ENCODE measurements around the gene PLAAT5.
"Not testable (repeated sequence)": the region's sequence is repeated elsewhere in the genome, so short reads cannot be mapped to it uniquely, and the experiment has no call there.

The PLAAT5 gene

DNA sequence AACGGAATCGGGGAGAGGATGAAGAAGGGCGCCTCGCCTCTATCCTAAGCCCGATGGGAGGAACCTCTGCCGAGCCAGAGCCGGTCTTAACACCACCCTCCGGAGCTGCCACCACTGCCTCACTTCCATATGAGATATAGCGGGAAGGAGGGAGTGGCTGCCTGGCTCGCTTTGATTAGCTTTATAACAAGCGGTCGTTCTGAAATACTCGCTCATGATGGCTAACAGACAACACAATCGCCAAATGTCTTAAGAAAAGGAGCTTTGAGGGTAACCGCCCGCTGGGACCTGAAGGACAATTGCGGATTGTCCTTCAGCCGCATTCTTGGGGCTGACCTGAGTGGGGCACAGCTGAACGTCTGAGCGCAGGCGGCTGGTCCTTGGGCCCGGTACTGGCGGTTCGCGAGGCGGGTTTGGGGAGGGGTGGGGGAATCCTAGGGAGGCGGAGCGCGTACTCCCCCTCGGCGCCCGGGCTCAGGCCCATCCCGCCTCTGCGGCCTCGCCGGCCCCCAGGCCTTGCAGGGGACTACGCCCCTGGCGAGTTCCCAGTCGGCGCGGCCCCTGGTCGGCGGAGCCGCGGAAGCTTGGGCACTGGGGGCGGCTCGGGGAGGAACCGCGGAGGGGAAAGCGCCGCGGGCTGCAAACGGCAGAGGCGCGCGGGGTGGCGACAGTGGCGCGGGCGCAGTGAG is at the start of gene PLAAT5:
TSS of gene PLAAT5 (minus strand) at position 617 of the 689 bp plus-strand sequence. CDS start at position 484, 133 bp downstream.
- FAIRE-seq = no peak

- no peak for FAIRE-seq
These were observed 46.5 kb upstream of the PLAAT5 start for GRCh38 chr11:63537293-63538101.

DNA sequence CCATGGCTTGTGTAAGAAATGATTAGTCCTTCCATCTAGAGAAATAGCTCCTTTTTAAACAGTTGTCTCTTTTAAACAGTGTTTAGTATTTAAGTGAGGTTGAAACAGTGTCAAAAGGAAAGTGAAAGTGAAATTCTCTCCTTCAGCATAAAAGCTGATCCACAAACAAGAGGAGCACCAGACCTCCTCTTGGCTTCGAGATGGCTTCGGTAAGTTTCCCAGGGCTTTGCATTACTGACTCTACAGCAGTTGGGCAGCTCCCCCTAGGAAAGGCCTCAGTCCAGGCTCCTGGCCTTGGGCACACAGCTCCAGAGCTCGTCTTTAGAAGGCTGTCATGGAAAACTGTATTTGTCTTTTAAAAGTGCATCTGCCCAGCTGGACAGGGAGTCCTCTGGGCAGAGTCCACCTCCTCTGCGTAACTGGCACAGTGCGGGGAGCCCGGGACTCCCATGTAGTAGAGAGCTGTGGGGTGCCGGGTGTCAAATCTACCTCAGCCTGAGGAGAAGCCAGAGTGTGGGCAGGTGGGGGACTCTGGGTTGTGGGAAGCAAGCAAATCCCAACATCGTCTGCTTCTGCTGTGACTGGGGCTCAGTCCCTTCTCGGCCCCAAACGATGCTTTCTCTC is 45.8 kb upstream of the PLAAT5 start, which contains the start of gene PLAAT4:
TSS of gene PLAAT4 (plus strand) at position 140 of the 624 bp plus-strand sequence. CDS start at position 201, 61 bp downstream.
- FAIRE-seq = peak; percentile 86

- FAIRE-seq = no peak
These were observed 44.8 kb upstream of the PLAAT5 start for GRCh38 chr11:63535734-63536133.

GRCh38 chr11:63534895-63535461 is 44.0 kb upstream of the PLAAT5 start:
- no peak for FAIRE-seq

DNA sequence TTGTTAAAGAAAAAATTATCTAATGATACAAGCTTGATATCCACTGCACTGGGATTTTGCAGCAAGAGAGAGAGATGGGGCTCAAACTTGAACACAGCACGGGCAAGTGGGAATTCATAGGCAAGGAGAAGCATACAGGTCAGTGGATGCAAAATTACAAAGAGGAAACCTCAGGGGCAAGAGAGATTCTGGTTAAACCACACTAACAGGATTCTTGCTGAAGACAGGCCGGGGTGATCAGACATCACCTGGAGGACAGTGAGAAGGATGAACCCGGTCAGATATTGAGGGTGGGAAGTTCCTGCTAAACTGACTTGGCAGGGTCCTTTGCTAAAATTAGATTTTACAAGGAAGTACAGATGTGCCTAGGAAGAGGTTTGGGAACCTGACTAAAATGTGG is 43.1 kb upstream of the PLAAT5 start:
- FAIRE-seq = no peak

- no peak for FAIRE-seq
These were observed 42.0 kb upstream of the PLAAT5 start for GRCh38 chr11:63532799-63533475.

DNA sequence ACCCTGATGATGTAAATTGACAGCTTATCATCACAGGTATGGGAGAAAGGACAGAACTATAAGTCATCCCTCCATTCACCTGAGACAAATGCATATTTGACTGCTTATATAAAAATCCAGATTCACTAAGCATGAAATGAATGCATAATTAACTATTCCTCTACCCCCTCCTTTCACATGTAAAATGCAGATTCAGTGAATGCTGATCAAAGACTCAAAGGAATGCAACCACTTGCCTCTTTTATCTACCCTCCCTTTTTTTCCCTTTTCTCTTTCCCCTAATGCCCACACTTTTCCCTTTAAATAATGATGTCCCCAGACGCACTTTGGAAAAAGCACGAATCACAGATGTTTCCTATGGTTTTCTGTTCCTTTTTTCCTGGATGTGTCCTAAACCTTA is 41.1 kb upstream of the PLAAT5 start:
- FAIRE-seq = no peak

- not testable (repeated sequence) for FAIRE-seq
These were observed 40.3 kb upstream of the PLAAT5 start for GRCh38 chr11:63531074-63531792.

GRCh38 chr11:63530021-63530420 is 39.1 kb upstream of the PLAAT5 start:
- no peak for FAIRE-seq

GRCh38 chr11:63529373-63529772 is 38.4 kb upstream of the PLAAT5 start:
- FAIRE-seq = not testable (repeated sequence)

- FAIRE-seq = not testable (repeated sequence)
These were observed 37.8 kb upstream of the PLAAT5 start for GRCh38 chr11:63528729-63529278.

DNA sequence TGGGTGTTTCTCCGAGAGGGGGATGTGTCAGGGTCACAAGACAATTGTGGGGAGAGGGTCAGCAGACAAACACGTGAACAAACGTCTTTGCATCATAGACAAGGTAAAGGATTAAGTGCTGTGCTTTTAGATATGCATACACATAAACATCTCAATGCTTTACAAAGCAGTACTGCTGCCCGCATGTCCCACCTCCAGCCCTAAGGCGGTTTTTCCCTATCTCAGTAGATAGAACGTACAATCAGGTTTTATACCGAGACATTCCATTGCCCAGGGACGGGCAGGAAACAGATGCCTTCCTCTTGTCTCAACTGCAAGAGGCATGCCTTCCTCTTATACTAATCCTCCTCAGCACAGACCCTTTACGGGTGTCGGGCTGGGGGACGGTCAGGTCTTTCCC is 37.2 kb upstream of the PLAAT5 start:
- FAIRE-seq = not testable (repeated sequence)

GRCh38 chr11:63527667-63528066 is 36.7 kb upstream of the PLAAT5 start:
- FAIRE-seq = no peak

- FAIRE-seq = no peak
These were observed 32.2 kb upstream of the PLAAT5 start for GRCh38 chr11:63523151-63523550.

DNA sequence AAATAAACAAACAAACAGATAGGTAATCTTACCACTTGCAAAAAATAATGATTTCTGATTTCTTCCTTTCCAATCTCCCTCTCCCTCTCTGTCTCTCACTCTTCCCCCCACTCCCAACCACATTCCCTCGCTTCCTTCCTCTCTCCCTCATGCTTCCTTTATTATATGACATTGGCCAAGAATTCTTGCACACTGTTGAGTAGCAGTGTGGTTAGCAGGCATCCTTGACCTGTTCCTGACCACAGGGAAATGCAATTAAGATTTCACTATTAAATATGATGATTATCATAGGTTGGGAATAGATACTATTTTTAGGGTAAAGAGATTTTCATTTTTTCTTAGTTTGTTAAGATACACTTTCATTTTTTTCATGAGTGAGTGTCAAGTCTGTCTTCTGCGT is 30.9 kb upstream of the PLAAT5 start:
- FAIRE-seq = no peak

DNA sequence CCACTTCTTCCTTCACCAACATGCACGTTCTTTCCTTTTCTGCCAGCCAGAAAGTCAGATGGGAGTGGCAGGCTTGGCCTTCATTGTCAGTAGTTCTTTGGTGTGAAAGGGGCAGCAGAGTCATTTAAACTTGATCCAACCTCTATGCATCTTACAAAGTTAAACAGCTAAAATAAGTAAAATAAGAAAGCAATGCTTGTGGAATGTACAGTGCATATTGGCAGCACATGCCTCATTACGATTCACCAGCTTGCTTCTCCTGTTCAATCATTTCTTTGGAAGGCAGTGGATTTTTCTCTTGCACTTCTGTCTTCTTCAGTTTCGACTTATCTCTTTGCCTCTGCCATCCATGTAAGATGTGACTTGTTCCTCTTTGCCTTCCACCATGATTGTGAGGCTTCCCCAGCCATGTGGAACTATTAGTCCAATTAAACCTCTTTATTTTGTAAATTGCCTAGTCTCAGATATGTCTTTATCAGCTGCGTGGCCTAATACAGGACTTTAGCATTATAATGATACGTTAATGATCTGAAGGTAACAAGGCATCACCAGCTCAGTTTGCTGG is 29.7 kb upstream of the PLAAT5 start:
- no peak for FAIRE-seq

- no peak for FAIRE-seq
These were observed 27.6 kb upstream of the PLAAT5 start for GRCh38 chr11:63518548-63518947.

DNA sequence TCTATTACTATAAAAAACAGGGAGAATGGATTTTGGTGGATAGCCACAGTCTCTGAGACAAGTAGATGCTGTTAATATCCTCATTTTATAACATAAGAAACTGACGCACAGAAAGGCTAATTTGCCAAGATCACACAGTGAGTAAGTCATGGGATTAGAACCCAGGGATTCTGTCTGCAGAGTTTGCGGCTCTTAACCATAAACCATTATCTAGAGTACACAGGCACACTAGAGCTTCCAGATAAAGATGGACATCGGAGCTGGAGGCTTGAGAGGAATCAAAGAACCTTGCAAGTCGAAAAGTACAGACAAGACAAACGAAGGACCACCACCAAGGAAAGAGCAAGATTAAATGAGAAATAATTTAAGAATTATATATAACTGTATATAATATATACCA is 26.2 kb upstream of the PLAAT5 start:
- no peak for FAIRE-seq

DNA sequence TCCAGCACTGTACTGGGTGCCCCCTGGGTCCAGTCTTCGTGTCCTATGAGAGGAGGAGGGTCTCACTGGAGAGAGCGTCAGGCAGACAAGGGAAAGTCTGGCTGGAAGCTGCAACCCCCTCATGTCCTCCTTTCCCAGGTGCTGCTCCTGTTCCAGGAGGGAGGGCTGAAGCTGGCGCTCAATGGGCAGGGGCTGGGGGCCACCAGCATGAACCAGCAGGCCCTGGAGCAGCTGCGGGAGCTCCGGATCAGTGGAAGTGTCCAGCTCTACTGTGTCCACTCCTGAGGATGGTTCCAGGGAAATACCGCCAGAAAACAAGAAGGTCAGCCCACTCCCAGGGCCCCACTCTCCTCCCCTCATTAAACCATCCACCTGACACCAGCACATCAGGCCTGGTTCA is 25.1 kb upstream of the PLAAT5 start:
- FAIRE-seq = no peak

DNA sequence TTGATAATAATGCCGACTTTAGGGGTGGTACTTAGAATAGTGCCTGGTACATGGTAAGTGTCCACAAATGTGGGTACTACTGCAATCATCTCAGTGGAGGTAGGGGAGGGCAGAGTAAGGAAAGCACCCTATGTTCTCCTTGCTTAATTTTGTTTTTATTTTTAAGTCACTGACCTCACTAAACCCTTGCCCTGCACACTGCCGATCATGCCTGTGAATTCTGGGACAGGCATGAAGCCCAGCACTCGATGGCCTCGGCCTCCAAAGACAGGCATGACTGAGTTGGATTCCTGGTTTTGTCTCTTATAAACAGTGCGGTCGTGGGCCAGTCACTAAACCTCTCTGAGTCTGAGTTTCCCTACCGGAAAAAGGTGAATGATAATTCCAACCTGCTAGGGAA is 21.8 kb upstream of the PLAAT5 start:
- no peak for FAIRE-seq
